Liver (tissue), 3 donors: ENCODE data around the gene CDH18.

Experiments used
- CTCF ChIP-seq: fragments of 150-350 bp; IDR thresholded peaks from 2 replicates; pipeline ENCODE4 v1.5.1; 2017; ENCODE audit warnings: improper control_type of control experiment, low read depth, low read length; ENCODE audit not compliant: missing input control
- FOXA1 ChIP-seq: IDR thresholded peaks from 2 replicates; pipeline ENCODE4 v1.6.1; 2016; ENCODE audit warnings: antibody characterized with exemption
- GABPA ChIP-seq, 2 donors: IDR thresholded peaks in 1 of 2; conservative IDR thresholded peaks in 1 of 2; 2 replicates each; pipeline ENCODE4 v1.6.1; 2016; ENCODE audit warnings: antibody characterized with exemption in 2 of 2, mild to moderate bottlenecking in 1 of 2, moderate library complexity in 1 of 2
- JUND ChIP-seq, 2 donors: IDR thresholded peaks; 2 replicates each; pipeline ENCODE4 v1.6.1; 2016; ENCODE audit warnings: antibody characterized with exemption in 2 of 2
- MAX ChIP-seq: IDR thresholded peaks from 2 replicates; pipeline ENCODE4 v1.6.1; 2016; ENCODE audit warnings: antibody characterized with exemption
- RAD21 ChIP-seq, 2 donors: IDR thresholded peaks; 2 replicates each; pipeline ENCODE4 v1.6.1; 2016; ENCODE audit warnings: antibody characterized with exemption in 2 of 2, mild to moderate bottlenecking in 2 of 2
- REST ChIP-seq: IDR thresholded peaks from 2 replicates; pipeline ENCODE4 v1.6.1; 2016; ENCODE audit warnings: antibody characterized with exemption, mild to moderate bottlenecking
- SP1 ChIP-seq: IDR thresholded peaks from 2 replicates; pipeline ENCODE4 v1.6.1; 2018; ENCODE audit warnings: antibody characterized with exemption, mild to moderate bottlenecking
- TAF1 ChIP-seq: conservative IDR thresholded peaks from 2 replicates; pipeline ENCODE4 v1.6.1; 2016; ENCODE audit warnings: antibody characterized with exemption, mild to moderate bottlenecking
- YY1 ChIP-seq: IDR thresholded peaks from 2 replicates; pipeline ENCODE4 v1.6.1; 2016; ENCODE audit warnings: antibody characterized with exemption, mild to moderate bottlenecking
- donor health status: healthy.
- donor health status: healthy.

GRCh38 chr5:19638461-19638860 lies 349.5 kb downstream of the CDH18 start:
- TF ChIP-seq FOXA1 (no peak), CTCF (no peak), YY1 (no peak), RAD21 (IDR thresholded peaks at IDR 0.05) (no peak), GABPA (IDR thresholded peaks at IDR 0.05 in 1 of 2, conservative IDR thresholded peaks at IDR 0.05 in 1 of 2) (no peak), SP1 (no peak), MAX (no peak), REST (no peak), JUND (IDR thresholded peaks at IDR 0.05) (no peak), TAF1 (no peak)
